ENCODE data around the gene DENND2D.
"Not testable (repeated sequence)": the region's sequence is repeated elsewhere in the genome, so short reads cannot be mapped to it uniquely, and the experiment has no call there.

DENND2D gene

GRCh38 chr1:111218701-111219556, 18.5 kb upstream of the DENND2D start:
- in situ Hi-C loops (cut with MboI; ENCODE audit: low pct_unique_long_range_greater_than_20kb, low sequenced_read_pairs, unreplicated experiment) = loop anchor here (25.0 kb wide), 2 partner anchors 393 to 543 kb away; partner anchors contain the start of genes DDX20 and RAP1A
- TF ChIP-seq CTCF (IDR thresholded peaks at IDR 0.05; ENCODE audit: extremely low read depth, insufficient read depth, missing control alignments) = no peak
- no peak for DNase-seq (ENCODE audit: low spot score)

GRCh38 chr1:111217183-111217910, 16.9 kb upstream of the DENND2D start:
- in situ Hi-C loops (cut with MboI; ENCODE audit: low pct_unique_long_range_greater_than_20kb, low sequenced_read_pairs, unreplicated experiment) = loop anchor here (25.0 kb wide), 2 partner anchors 395 to 545 kb away; partner anchors contain the start of genes DDX20 and RAP1A
- DNase-seq (ENCODE audit: low spot score) = no peak
- TF ChIP-seq CTCF (IDR thresholded peaks at IDR 0.05; ENCODE audit: extremely low read depth, insufficient read depth, missing control alignments) = no peak

GRCh38 chr1:111216751-111217150, 16.3 kb upstream of the DENND2D start:
- in situ Hi-C loops (cut with MboI; ENCODE audit: low pct_unique_long_range_greater_than_20kb, low sequenced_read_pairs, unreplicated experiment) = loop anchor here (25.0 kb wide), 2 partner anchors 396 to 546 kb away; partner anchors contain the start of genes DDX20 and RAP1A
- no peak for TF ChIP-seq CTCF (IDR thresholded peaks at IDR 0.05; ENCODE audit: extremely low read depth, insufficient read depth, missing control alignments)
- DNase-seq (ENCODE audit: low spot score) = no peak

- DNase-seq (ENCODE audit: low spot score) = not testable (repeated sequence)
- in situ Hi-C loops (cut with MboI; ENCODE audit: low pct_unique_long_range_greater_than_20kb, low sequenced_read_pairs, unreplicated experiment) = loop anchor here (25.0 kb wide), 2 partner anchors 397 to 547 kb away; partner anchors contain the start of genes DDX20 and RAP1A
Observed at GRCh38 chr1:111215285-111215684, 14.8 kb upstream of the DENND2D start.

- in situ Hi-C loops (cut with MboI; ENCODE audit: low pct_unique_long_range_greater_than_20kb, low sequenced_read_pairs, unreplicated experiment) = loop anchor here (25.0 kb wide), 2 partner anchors 397 to 547 kb away; partner anchors contain the start of genes DDX20 and RAP1A
- TF ChIP-seq CTCF (IDR thresholded peaks at IDR 0.05; ENCODE audit: extremely low read depth, insufficient read depth, missing control alignments) = no peak
Observed at GRCh38 chr1:111214884-111215283, 14.4 kb upstream of the DENND2D start.

GRCh38 chr1:111214074-111214801, 13.8 kb upstream of the DENND2D start:
- in situ Hi-C loops (cut with MboI; ENCODE audit: low pct_unique_long_range_greater_than_20kb, low sequenced_read_pairs, unreplicated experiment) = loop anchor here (25.0 kb wide), 2 partner anchors 398 to 548 kb away; partner anchors contain the start of genes DDX20 and RAP1A
- no peak for TF ChIP-seq CTCF (IDR thresholded peaks at IDR 0.05; ENCODE audit: extremely low read depth, insufficient read depth, missing control alignments)
- DNase-seq (ENCODE audit: low spot score) = no peak

More at GRCh38 chr1:111214884-111215283, 14.4 kb upstream of the DENND2D start:
- no peak for DNase-seq (ENCODE audit: low spot score)
